HepG2 (cell line): Measurements from ENCODE around the gene CASKIN1. TPM values are rescaled to one million over a fixed set of nuclear protein-coding genes. Genes with fewer than 3 reads are reported as not detected.
A peak's percentile ranks its signal among the peaks of the same experiment; 100 is the strongest.

Source experiments
- ARNT ChIP-seq: fragments of 450-650 bp; IDR thresholded peaks from 2 replicates; pipeline ENCODE4 v1.6.1; 2017
- CEBPG ChIP-seq: IDR thresholded peaks from 2 replicates; pipeline ENCODE4 v1.6.1; 2016
- EED ChIP-seq: sonication (generic); formaldehyde crosslinking; IDR thresholded peaks from 2 replicates; pipeline ENCODE4 v1.5.0; 2020; ENCODE audit warnings: mild to moderate bottlenecking, missing genetic modification reagents
- GFI1 ChIP-seq: sonication (generic); formaldehyde crosslinking; IDR thresholded peaks from 2 replicates; pipeline ENCODE4 v1.5.0; 2020; ENCODE audit warnings: missing genetic modification reagents, mild to moderate bottlenecking, borderline replicate concordance
- KDM1A ChIP-seq: IDR thresholded peaks from 2 replicates; pipeline ENCODE4 v1.6.1; 2016; ENCODE audit warnings: missing compliant biosample characterization
- TAF15 ChIP-seq: fragments of 200-400 bp; formaldehyde crosslinking; IDR thresholded peaks from one replicate; pipeline ENCODE4 v1.6.1; 2018; ENCODE audit warnings: mild to moderate bottlenecking, low read depth, low read length; ENCODE audit not compliant: poor library complexity, severe bottlenecking
- ZFP41 ChIP-seq: sonication (generic); formaldehyde crosslinking; IDR thresholded peaks from 2 replicates; pipeline ENCODE4 v1.4.0; 2020; ENCODE audit warnings: mild to moderate bottlenecking, missing genetic modification reagents, borderline replicate concordance
- ZNF136 ChIP-seq: sonication (generic); formaldehyde crosslinking; IDR thresholded peaks from 2 replicates; pipeline ENCODE4 v1.8.1; 2022; ENCODE audit warnings: low read depth, mild to moderate bottlenecking, moderate library complexity, missing genetic modification reagents
- ZNF256 ChIP-seq: sonication (generic); formaldehyde crosslinking; conservative IDR thresholded peaks from 2 replicates; pipeline ENCODE4 v1.4.0; 2020; ENCODE audit warnings: missing genetic modification reagents
- ZNF317 ChIP-seq: sonication (generic); formaldehyde crosslinking; IDR thresholded peaks from 2 replicates; pipeline ENCODE4 v1.5.0; 2020; ENCODE audit warnings: mild to moderate bottlenecking, missing genetic modification reagents
- ZNF562 ChIP-seq: sonication (generic); formaldehyde crosslinking; IDR thresholded peaks from 2 replicates; pipeline ENCODE4 v1.8.0; 2022; ENCODE audit warnings: missing genetic modification reagents, borderline replicate concordance
- ZNF772 ChIP-seq: sonication (generic); formaldehyde crosslinking; IDR thresholded peaks from 2 replicates; pipeline ENCODE4 v1.5.0; 2020; ENCODE audit warnings: mild to moderate bottlenecking, missing genetic modification reagents
- polyA plus RNA-seq, 8 experiments: library from polyadenylated mRNA; depleted of rRNA in 3 of 8; stranded (reverse) in 7 of 8; unstranded in 1 of 8; fragments of >200 nt; fragmentation: Illumina TruSeq in 4 of 8; extraction: Trizol in 4 of 8; gene quantifications; 2 replicates each; pipeline versions ENCODE4 v1.2.1 to v1.2.3, GENCODE V29; 2011 to 2016; ENCODE audit warnings: low read depth in 4 of 8, missing spikeins in 1 of 8, mixed read lengths in 1 of 8; ENCODE audit not compliant: insufficient read depth in 1 of 8
- total RNA-seq, 5 experiments: library from RNA; depleted of rRNA; stranded (reverse); fragments of >200 nt; fragmentation: Illumina TruSeq; extraction: Trizol; gene quantifications; 2 replicates each; pipeline ENCODE4 v1.2.3, GENCODE V29; 2016; ENCODE audit warnings: low read depth in 1 of 5
- TF ChIP-seq, protein P1 (sequence below), 2 experiments: sonication (generic) in 1 of 2; formaldehyde crosslinking in 1 of 2; IDR thresholded peaks; 2 replicates each; pipeline versions ENCODE4 v1.6.1 to v1.9.0; 2014 to 2022; ENCODE audit warnings: antibody characterized with exemption in 1 of 2, borderline replicate concordance in 1 of 2, inconsistent platforms in 1 of 2, low read depth in 1 of 2, missing genetic modification reagents in 1 of 2
- TF ChIP-seq, protein P2 (sequence below): sonication (generic); formaldehyde crosslinking; IDR thresholded peaks from 2 replicates; pipeline ENCODE4 v1.9.0; 2021; ENCODE audit warnings: missing genetic modification reagents, mild to moderate bottlenecking, borderline replicate concordance
- TF ChIP-seq, protein P3 (sequence below): sonication (generic); formaldehyde crosslinking; IDR thresholded peaks from 2 replicates; pipeline ENCODE4 v1.8.0; 2022; ENCODE audit warnings: mild to moderate bottlenecking, missing genetic modification reagents, moderate library complexity
- TF ChIP-seq, protein P4 (sequence below): sonication (generic); formaldehyde crosslinking; IDR thresholded peaks from 2 replicates; pipeline ENCODE4 v1.5.0; 2020; ENCODE audit warnings: missing genetic modification reagents, mild to moderate bottlenecking, borderline replicate concordance
- TF ChIP-seq, protein P5 (sequence below): sonication (generic); formaldehyde crosslinking; IDR thresholded peaks from 2 replicates; pipeline ENCODE4 v1.4.0; 2020; ENCODE audit warnings: missing genetic modification reagents

CASKIN1 gene
- total and polyA plus RNA-seq, 2 of the 13 experiments (the other 11 are each of a cell fraction or from before 2014, with no cell fraction given), result 1.2 to 2.2 TPM

DNA sequence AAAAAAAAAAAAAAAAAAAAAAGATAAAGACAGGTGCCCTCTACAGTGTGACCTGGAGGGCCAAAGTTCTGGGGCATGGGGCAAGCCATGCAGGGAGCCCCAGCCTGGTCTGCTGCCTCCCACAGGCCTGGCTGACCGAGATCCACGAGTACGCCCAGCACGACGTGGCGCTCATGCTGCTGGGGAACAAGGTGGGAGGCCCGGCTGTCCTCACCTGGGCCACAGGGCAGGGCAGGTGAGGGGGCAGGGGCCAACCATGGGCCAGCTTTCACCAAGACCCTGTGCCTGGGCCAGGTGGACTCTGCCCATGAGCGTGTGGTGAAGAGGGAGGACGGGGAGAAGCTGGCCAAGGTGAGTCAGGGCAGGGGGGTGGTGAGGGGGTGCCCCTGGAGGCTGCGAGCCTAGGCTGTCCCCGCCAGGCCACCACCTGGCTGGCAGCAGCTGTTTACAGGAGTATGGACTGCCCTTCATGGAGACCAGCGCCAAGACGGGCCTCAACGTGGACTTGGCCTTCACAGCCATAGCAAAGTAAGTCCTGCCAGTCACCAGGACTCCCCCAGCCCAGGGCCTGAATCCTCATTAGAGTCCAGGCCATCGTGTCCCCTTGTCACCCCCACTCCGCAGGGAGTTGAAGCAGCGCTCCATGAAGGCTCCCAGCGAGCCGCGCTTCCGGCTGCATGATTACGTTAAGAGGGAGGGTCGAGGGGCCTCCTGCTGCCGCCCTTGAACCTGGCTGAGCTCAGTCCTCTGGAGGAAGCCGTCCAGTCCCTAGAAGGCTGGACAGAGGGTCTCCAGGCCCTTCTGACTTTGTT lies 43.5 kb downstream of the CASKIN1 start (continued):
- peak; percentile 64 for TF ChIP-seq TAF15
- TF ChIP-seq, protein P1, sequence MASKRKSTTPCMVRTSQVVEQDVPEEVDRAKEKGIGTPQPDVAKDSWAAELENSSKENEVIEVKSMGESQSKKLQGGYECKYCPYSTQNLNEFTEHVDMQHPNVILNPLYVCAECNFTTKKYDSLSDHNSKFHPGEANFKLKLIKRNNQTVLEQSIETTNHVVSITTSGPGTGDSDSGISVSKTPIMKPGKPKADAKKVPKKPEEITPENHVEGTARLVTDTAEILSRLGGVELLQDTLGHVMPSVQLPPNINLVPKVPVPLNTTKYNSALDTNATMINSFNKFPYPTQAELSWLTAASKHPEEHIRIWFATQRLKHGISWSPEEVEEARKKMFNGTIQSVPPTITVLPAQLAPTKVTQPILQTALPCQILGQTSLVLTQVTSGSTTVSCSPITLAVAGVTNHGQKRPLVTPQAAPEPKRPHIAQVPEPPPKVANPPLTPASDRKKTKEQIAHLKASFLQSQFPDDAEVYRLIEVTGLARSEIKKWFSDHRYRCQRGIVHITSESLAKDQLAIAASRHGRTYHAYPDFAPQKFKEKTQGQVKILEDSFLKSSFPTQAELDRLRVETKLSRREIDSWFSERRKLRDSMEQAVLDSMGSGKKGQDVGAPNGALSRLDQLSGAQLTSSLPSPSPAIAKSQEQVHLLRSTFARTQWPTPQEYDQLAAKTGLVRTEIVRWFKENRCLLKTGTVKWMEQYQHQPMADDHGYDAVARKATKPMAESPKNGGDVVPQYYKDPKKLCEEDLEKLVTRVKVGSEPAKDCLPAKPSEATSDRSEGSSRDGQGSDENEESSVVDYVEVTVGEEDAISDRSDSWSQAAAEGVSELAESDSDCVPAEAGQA (IDR thresholded peaks at IDR 0.05; ENCODE audit: low read depth), result peak; percentile 18; the same call in 1 of the 2 replicates
- TF ChIP-seq, protein P1 (CRISPR knock-in tag; IDR thresholded peaks at IDR 0.05; ENCODE audit: borderline replicate concordance), result no peak
- TF ChIP-seq GFI1, result peak; percentile 49; the same call in 1 of the 2 replicates
- no peak for TF ChIP-seq ZNF562 (CRISPR knock-in tag)
- TF ChIP-seq, protein P2, sequence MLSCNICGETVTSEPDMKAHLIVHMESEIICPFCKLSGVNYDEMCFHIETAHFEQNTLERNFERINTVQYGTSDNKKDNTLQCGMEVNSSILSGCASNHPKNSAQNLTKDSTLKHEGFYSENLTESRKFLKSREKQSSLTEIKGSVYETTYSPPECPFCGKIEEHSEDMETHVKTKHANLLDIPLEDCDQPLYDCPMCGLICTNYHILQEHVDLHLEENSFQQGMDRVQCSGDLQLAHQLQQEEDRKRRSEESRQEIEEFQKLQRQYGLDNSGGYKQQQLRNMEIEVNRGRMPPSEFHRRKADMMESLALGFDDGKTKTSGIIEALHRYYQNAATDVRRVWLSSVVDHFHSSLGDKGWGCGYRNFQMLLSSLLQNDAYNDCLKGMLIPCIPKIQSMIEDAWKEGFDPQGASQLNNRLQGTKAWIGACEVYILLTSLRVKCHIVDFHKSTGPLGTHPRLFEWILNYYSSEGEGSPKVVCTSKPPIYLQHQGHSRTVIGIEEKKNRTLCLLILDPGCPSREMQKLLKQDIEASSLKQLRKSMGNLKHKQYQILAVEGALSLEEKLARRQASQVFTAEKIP, result no peak
- TF ChIP-seq KDM1A (CRISPR knock-in tag), result no peak
- peak; percentile 37; the same call in 1 of the 2 replicates for TF ChIP-seq ZNF772 (CRISPR knock-in tag)
- TF ChIP-seq ZFP41 (CRISPR knock-in tag), result 0 out of 2 replicates have a peak, but pooled peaks have one; percentile 64
- TF ChIP-seq, protein P3, sequence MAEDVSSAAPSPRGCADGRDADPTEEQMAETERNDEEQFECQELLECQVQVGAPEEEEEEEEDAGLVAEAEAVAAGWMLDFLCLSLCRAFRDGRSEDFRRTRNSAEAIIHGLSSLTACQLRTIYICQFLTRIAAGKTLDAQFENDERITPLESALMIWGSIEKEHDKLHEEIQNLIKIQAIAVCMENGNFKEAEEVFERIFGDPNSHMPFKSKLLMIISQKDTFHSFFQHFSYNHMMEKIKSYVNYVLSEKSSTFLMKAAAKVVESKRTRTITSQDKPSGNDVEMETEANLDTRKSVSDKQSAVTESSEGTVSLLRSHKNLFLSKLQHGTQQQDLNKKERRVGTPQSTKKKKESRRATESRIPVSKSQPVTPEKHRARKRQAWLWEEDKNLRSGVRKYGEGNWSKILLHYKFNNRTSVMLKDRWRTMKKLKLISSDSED, result no peak
- 0 out of 2 replicates have a peak, but pooled peaks have one; percentile 18 for TF ChIP-seq ZNF317 (CRISPR knock-in tag)
- TF ChIP-seq ZNF136, result peak; percentile 4; the same call in 1 of the 2 replicates
- TF ChIP-seq, protein P4, sequence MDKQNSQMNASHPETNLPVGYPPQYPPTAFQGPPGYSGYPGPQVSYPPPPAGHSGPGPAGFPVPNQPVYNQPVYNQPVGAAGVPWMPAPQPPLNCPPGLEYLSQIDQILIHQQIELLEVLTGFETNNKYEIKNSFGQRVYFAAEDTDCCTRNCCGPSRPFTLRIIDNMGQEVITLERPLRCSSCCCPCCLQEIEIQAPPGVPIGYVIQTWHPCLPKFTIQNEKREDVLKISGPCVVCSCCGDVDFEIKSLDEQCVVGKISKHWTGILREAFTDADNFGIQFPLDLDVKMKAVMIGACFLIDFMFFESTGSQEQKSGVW (CRISPR knock-in tag), result no peak
- 0 out of 2 replicates have a peak, but pooled peaks have one; percentile 1 for TF ChIP-seq CEBPG
- no peak for TF ChIP-seq EED (CRISPR knock-in tag)
- TF ChIP-seq ARNT, result no peak
- TF ChIP-seq ZNF256 (CRISPR knock-in tag), result no peak
- TF ChIP-seq, protein P5, sequence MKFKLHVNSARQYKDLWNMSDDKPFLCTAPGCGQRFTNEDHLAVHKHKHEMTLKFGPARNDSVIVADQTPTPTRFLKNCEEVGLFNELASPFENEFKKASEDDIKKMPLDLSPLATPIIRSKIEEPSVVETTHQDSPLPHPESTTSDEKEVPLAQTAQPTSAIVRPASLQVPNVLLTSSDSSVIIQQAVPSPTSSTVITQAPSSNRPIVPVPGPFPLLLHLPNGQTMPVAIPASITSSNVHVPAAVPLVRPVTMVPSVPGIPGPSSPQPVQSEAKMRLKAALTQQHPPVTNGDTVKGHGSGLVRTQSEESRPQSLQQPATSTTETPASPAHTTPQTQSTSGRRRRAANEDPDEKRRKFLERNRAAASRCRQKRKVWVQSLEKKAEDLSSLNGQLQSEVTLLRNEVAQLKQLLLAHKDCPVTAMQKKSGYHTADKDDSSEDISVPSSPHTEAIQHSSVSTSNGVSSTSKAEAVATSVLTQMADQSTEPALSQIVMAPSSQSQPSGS (CRISPR knock-in tag), result no peak
